Fibroblast of lung (primary cell): ENCODE data around the gene KIRREL2. TPM values are rescaled to one million over a fixed set of nuclear protein-coding genes. Genes with fewer than 3 reads are reported as not detected.

ENCODE experiments used
- DNase-seq, 2 donors: peaks; one replicate each; pipeline versions ENCODE4 v3.0.0 to v3.0.0-alpha.2; 2010; ENCODE audit warnings: low read depth in 2 of 2
- H2AFZ ChIP-seq: 2 replicates; pipeline ENCODE4 v1.5.1; 2012; ENCODE audit warnings: low read length, control low read depth, inconsistent platforms
- H3K27ac ChIP-seq: 2 replicates; pipeline ENCODE4 v1.5.1; 2011; ENCODE audit warnings: low read length, control low read depth; ENCODE audit not compliant: insufficient read depth
- H3K27me3 ChIP-seq: 2 replicates; pipeline ENCODE4 v1.5.1; 2011; ENCODE audit warnings: mild to moderate bottlenecking, low read length; ENCODE audit not compliant: control insufficient read depth, insufficient read depth
- H3K36me3 ChIP-seq: 2 replicates; pipeline ENCODE4 v1.5.1; 2011; ENCODE audit warnings: low read length; ENCODE audit not compliant: control insufficient read depth, insufficient read depth
- H3K4me1 ChIP-seq: 2 replicates; pipeline ENCODE4 v1.5.1; 2011; ENCODE audit warnings: low read length; ENCODE audit not compliant: control insufficient read depth, insufficient read depth; ENCODE audit errors: extremely low read depth
- H3K4me2 ChIP-seq: 2 replicates; pipeline ENCODE4 v1.5.1; 2011; ENCODE audit warnings: low read length, control low read depth; ENCODE audit not compliant: insufficient read depth; ENCODE audit errors: extremely low read depth
- H3K4me3 ChIP-seq, 4 experiments: fragments of 200-600 bp in 1 of 4; sonication (generic) in 1 of 4; replicated peaks in 1 of 4; 2 replicates each; pipeline ENCODE4 v1.5.1; 2011 to 2016; ENCODE audit warnings: low read length in 4 of 4, low read depth in 3 of 4, mild to moderate bottlenecking in 3 of 4, control low read depth in 2 of 4, inconsistent platforms in 1 of 4, mixed read lengths in 1 of 4; ENCODE audit not compliant: insufficient read depth in 1 of 4; ENCODE audit errors: control extremely low read depth in 1 of 4
- H3K79me2 ChIP-seq: 2 replicates; pipeline ENCODE4 v1.5.1; 2012; ENCODE audit warnings: mild to moderate bottlenecking, low read length, inconsistent platforms; ENCODE audit not compliant: control insufficient read depth, insufficient read depth
- H3K9ac ChIP-seq: 2 replicates; pipeline ENCODE4 v1.5.1; 2011; ENCODE audit warnings: mild to moderate bottlenecking, low read length, control low read depth; ENCODE audit not compliant: insufficient read depth
- H3K9me3 ChIP-seq: 2 replicates; pipeline ENCODE4 v1.5.1; 2012; ENCODE audit warnings: low read depth, low read length; ENCODE audit not compliant: control insufficient read depth, insufficient read depth
- H4K20me1 ChIP-seq: 2 replicates; pipeline ENCODE4 v1.5.1; 2011; ENCODE audit warnings: low read length; ENCODE audit not compliant: control insufficient read depth, insufficient read depth; ENCODE audit errors: extremely low read depth
- CTCF ChIP-seq, 2 donors: IDR thresholded peaks in 1 of 2; conservative IDR thresholded peaks in 1 of 2; 1 replicate in 1 of 2; 2 replicates in 1 of 2; pipeline ENCODE4 v1.5.1; 2011 to 2012; ENCODE audit warnings: low read length in 2 of 2, control low read depth in 1 of 2, inconsistent platforms in 1 of 2, low read depth in 1 of 2, mild to moderate bottlenecking in 1 of 2
- EZH2 ChIP-seq: IDR thresholded peaks from 2 replicates; pipeline ENCODE4 v1.5.1; 2012; ENCODE audit warnings: low read length, control low read depth, mild to moderate bottlenecking; ENCODE audit errors: missing control alignments
- polyA plus RNA-seq, 2 donors: library from polyadenylated mRNA; depleted of rRNA in 1 of 2; stranded (reverse) in 1 of 2; unstranded in 1 of 2; fragments of >200 nt; gene quantifications; 2 replicates each; pipeline ENCODE4 v1.2.1, GENCODE V29; 2011 to 2012; ENCODE audit warnings: missing spikeins in 1 of 2
- total RNA-seq: library from RNA; depleted of rRNA; stranded (reverse); fragments of >200 nt; gene quantifications from 2 replicates; pipeline ENCODE4 v1.2.1, GENCODE V29; 2014

The KIRREL2 gene
- total and polyA plus RNA-seq, 2 donors (not counting 1 experiment from before 2014, with no cell fraction given), result under 0.01 TPM; not detected in 1

GRCh38 chr19:35841961-35842595, 14.6 kb upstream of the KIRREL2 start:
- H3K27ac ChIP-seq, result no peak overlapping the region
- no peaks in the 10 kb centered on the region for H4K20me1 ChIP-seq
- H3K36me3 ChIP-seq, result no peaks in the 10 kb centered on the region
- DNase-seq, result no peak
- H3K4me3 ChIP-seq, result no peak overlapping the region
- peaks cover 29% of the 10 kb centered on the region for H3K27me3 ChIP-seq
- H3K9me3 ChIP-seq, result no peaks in the 10 kb centered on the region
- H3K9ac ChIP-seq, result no peak overlapping the region
- TF ChIP-seq CTCF (conservative IDR thresholded peaks at IDR 0.05 in 1 of 2, IDR thresholded peaks at IDR 0.05 in 1 of 2; ENCODE audit: low read depth in 1 of 2, low read length in 2 of 2), result no peak
- no peaks in the 10 kb centered on the region for H3K79me2 ChIP-seq
- no peaks in the 10 kb centered on the region for H3K4me1 ChIP-seq
- H3K4me2 ChIP-seq, result no peak overlapping the region
- H2AFZ ChIP-seq, result no peak overlapping the region

- no peak for DNase-seq
- Histone ChIP-seq H2AFZ (no peak overlapping the region), H3K79me2 (no peaks in the 10 kb centered on the region), H3K4me1 (no peaks in the 10 kb centered on the region), H3K27me3 (peaks cover 29% of the 10 kb centered on the region), H3K9ac (no peak overlapping the region), H4K20me1 (no peaks in the 10 kb centered on the region), H3K36me3 (no peaks in the 10 kb centered on the region), H3K4me2 (no peak overlapping the region), H3K4me3 (no peak overlapping the region), H3K9me3 (no peaks in the 10 kb centered on the region), H3K27ac (no peak overlapping the region)
- no peak for TF ChIP-seq CTCF (conservative IDR thresholded peaks at IDR 0.05 in 1 of 2, IDR thresholded peaks at IDR 0.05 in 1 of 2; ENCODE audit: low read depth in 1 of 2, low read length in 2 of 2)
- TF ChIP-seq EZH2, result no peak
Observed at GRCh38 chr19:35842666-35843272, 13.9 kb upstream of the KIRREL2 start.

- Histone ChIP-seq H4K20me1 (no peaks in the 10 kb centered on the region), H3K27me3 (peaks cover 29% of the 10 kb centered on the region), H3K4me2 (no peak overlapping the region), H3K4me1 (no peaks in the 10 kb centered on the region), H3K36me3 (no peaks in the 10 kb centered on the region), H3K4me3 (no peak overlapping the region), H3K9me3 (no peaks in the 10 kb centered on the region), H3K27ac (no peak overlapping the region), H3K9ac (no peak overlapping the region), H3K79me2 (no peaks in the 10 kb centered on the region), H2AFZ (no peak overlapping the region)
- TF ChIP-seq EZH2 (no peak), CTCF (conservative IDR thresholded peaks at IDR 0.05 in 1 of 2, IDR thresholded peaks at IDR 0.05 in 1 of 2; ENCODE audit: low read depth in 1 of 2, low read length in 2 of 2) (no peak)
- DNase-seq, result no peak
Observed at GRCh38 chr19:35843676-35844481, 12.8 kb upstream of the KIRREL2 start.
